ENCODE data around the gene FAM72D.
"Not testable (repeated sequence)": the region's sequence is repeated elsewhere in the genome, so short reads cannot be mapped to it uniquely, and the experiment has no call there.

DNA sequence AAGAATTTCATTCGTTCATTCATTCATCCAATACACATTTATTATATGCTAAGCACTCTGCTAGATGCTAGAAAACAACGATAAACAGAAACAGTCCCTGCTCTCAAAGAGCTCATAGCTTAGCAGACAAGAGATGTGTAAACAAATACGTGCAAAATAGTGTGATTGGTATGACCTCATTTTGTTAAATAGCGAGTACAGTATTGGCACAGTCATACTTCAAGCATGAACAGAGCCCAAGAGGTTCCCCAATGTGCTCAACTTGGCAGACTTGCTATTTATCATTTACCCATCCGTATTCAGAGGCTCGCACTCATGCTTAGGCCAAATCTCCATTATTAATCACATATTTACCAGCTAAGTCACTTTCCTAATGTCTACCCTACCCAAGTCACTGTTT, 24.2 kb upstream of the FAM72D start:
- TF ChIP-seq, protein P1, sequence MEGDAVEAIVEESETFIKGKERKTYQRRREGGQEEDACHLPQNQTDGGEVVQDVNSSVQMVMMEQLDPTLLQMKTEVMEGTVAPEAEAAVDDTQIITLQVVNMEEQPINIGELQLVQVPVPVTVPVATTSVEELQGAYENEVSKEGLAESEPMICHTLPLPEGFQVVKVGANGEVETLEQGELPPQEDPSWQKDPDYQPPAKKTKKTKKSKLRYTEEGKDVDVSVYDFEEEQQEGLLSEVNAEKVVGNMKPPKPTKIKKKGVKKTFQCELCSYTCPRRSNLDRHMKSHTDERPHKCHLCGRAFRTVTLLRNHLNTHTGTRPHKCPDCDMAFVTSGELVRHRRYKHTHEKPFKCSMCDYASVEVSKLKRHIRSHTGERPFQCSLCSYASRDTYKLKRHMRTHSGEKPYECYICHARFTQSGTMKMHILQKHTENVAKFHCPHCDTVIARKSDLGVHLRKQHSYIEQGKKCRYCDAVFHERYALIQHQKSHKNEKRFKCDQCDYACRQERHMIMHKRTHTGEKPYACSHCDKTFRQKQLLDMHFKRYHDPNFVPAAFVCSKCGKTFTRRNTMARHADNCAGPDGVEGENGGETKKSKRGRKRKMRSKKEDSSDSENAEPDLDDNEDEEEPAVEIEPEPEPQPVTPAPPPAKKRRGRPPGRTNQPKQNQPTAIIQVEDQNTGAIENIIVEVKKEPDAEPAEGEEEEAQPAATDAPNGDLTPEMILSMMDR (IDR thresholded peaks at IDR 0.05 in 2 of 3, conservative IDR thresholded peaks at IDR 0.05 in 1 of 3; ENCODE audit: control insufficient read depth in 2 of 3, extremely low read depth in 1 of 3, insufficient read depth in 1 of 3, low read depth in 3 of 3, low read length in 3 of 3), result not testable (repeated sequence)
- not testable (repeated sequence) for TF ChIP-seq POLR2AphosphoS5 (IDR thresholded peaks at IDR 0.05; ENCODE audit: low read length); YY1 (IDR thresholded peaks at IDR 0.05; ENCODE audit: low read depth, low read length); ESRRA (IDR thresholded peaks at IDR 0.05; ENCODE audit: low read length); FOS (IDR thresholded peaks at IDR 0.05; ENCODE audit: borderline replicate concordance, extremely low read depth, insufficient read length); ZNF274 (IDR thresholded peaks at IDR 0.05; ENCODE audit: insufficient read depth, insufficient read length); ZNF217 (IDR thresholded peaks at IDR 0.05)
- TF ChIP-seq, protein P2, sequence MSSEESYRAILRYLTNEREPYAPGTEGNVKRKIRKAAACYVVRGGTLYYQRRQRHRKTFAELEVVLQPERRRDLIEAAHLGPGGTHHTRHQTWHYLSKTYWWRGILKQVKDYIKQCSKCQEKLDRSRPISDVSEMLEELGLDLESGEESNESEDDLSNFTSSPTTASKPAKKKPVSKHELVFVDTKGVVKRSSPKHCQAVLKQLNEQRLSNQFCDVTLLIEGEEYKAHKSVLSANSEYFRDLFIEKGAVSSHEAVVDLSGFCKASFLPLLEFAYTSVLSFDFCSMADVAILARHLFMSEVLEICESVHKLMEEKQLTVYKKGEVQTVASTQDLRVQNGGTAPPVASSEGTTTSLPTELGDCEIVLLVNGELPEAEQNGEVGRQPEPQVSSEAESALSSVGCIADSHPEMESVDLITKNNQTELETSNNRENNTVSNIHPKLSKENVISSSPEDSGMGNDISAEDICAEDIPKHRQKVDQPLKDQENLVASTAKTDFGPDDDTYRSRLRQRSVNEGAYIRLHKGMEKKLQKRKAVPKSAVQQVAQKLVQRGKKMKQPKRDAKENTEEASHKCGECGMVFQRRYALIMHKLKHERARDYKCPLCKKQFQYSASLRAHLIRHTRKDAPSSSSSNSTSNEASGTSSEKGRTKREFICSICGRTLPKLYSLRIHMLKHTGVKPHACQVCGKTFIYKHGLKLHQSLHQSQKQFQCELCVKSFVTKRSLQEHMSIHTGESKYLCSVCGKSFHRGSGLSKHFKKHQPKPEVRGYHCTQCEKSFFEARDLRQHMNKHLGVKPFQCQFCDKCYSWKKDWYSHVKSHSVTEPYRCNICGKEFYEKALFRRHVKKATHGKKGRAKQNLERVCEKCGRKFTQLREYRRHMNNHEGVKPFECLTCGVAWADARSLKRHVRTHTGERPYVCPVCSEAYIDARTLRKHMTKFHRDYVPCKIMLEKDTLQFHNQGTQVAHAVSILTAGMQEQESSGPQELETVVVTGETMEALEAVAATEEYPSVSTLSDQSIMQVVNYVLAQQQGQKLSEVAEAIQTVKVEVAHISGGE (CRISPR knock-in tag; IDR thresholded peaks at IDR 0.05), result not testable (repeated sequence)
- TF ChIP-seq, protein P3, sequence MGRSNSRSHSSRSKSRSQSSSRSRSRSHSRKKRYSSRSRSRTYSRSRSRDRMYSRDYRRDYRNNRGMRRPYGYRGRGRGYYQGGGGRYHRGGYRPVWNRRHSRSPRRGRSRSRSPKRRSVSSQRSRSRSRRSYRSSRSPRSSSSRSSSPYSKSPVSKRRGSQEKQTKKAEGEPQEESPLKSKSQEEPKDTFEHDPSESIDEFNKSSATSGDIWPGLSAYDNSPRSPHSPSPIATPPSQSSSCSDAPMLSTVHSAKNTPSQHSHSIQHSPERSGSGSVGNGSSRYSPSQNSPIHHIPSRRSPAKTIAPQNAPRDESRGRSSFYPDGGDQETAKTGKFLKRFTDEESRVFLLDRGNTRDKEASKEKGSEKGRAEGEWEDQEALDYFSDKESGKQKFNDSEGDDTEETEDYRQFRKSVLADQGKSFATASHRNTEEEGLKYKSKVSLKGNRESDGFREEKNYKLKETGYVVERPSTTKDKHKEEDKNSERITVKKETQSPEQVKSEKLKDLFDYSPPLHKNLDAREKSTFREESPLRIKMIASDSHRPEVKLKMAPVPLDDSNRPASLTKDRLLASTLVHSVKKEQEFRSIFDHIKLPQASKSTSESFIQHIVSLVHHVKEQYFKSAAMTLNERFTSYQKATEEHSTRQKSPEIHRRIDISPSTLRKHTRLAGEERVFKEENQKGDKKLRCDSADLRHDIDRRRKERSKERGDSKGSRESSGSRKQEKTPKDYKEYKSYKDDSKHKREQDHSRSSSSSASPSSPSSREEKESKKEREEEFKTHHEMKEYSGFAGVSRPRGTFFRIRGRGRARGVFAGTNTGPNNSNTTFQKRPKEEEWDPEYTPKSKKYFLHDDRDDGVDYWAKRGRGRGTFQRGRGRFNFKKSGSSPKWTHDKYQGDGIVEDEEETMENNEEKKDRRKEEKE (IDR thresholded peaks at IDR 0.05), result not testable (repeated sequence)
- TF ChIP-seq, protein P4, sequence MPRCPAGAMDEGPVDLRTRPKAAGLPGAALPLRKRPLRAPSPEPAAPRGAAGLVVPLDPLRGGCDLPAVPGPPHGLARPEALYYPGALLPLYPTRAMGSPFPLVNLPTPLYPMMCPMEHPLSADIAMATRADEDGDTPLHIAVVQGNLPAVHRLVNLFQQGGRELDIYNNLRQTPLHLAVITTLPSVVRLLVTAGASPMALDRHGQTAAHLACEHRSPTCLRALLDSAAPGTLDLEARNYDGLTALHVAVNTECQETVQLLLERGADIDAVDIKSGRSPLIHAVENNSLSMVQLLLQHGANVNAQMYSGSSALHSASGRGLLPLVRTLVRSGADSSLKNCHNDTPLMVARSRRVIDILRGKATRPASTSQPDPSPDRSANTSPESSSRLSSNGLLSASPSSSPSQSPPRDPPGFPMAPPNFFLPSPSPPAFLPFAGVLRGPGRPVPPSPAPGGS (IDR thresholded peaks at IDR 0.05; ENCODE audit: borderline replicate concordance, insufficient read depth, low read depth, low read length, poor library complexity, severe bottlenecking), result not testable (repeated sequence)
- TF ChIP-seq, protein P5, sequence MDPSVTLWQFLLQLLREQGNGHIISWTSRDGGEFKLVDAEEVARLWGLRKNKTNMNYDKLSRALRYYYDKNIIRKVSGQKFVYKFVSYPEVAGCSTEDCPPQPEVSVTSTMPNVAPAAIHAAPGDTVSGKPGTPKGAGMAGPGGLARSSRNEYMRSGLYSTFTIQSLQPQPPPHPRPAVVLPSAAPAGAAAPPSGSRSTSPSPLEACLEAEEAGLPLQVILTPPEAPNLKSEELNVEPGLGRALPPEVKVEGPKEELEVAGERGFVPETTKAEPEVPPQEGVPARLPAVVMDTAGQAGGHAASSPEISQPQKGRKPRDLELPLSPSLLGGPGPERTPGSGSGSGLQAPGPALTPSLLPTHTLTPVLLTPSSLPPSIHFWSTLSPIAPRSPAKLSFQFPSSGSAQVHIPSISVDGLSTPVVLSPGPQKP (IDR thresholded peaks at IDR 0.05; ENCODE audit: low read depth, low read length), result not testable (repeated sequence)

Measured in GM12878 (cell line).